ENCODE data around the gene HHAT. TPM values are rescaled to one million over a fixed set of nuclear protein-coding genes. Genes with fewer than 3 reads are reported as not detected.

HHAT gene
- polyA plus RNA-seq, 2 of the 4 experiments (the other 2 are of a cell fraction) = 3.8 to 4.5 TPM

DNA sequence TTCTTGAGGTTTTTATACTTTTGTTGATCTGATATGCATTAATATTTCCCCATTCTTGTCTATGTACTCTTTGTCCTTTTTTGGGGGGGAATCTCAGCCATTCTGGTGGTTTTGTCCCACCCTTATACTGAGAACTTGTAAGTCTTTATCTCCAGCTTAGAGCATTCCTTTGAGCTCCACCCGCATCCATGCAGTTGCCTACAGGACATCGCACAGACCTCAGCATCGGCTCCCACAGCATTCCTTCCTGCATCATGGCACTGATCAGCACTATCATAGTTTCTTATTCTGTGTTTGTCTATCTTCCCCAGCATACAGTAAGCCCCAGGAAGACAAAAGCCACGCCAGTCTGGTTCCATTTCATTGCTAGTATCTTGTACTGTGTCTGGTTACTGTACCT, 33.0 kb downstream of the HHAT start:
- Histone ChIP-seq H3K4me3 (no peak overlapping the region), H3K9me3 (no peaks in the 10 kb centered on the region), H3K4me2 (no peak overlapping the region), H3K4me1 (no peaks in the 10 kb centered on the region), H3K27ac (no peak overlapping the region)
- 69% methylated on average over 4 of the region's 4 CpGs for WGBS (ENCODE audit: missing lambda C conversion rate)
- TF ChIP-seq JUN (IDR thresholded peaks at IDR 0.05) = no peak
- TF ChIP-seq CBX2 (IDR thresholded peaks at IDR 0.05; ENCODE audit: borderline replicate concordance, low read depth) = no peak
- TF ChIP-seq RCOR1 (IDR thresholded peaks at IDR 0.05; ENCODE audit: low read depth, low read length) = no peak
- TF ChIP-seq HOXB5 (CRISPR knock-in tag; IDR thresholded peaks at IDR 0.05) = no peak
- TF ChIP-seq, protein P1, sequence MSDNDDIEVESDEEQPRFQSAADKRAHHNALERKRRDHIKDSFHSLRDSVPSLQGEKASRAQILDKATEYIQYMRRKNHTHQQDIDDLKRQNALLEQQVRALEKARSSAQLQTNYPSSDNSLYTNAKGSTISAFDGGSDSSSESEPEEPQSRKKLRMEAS (IDR thresholded peaks at IDR 0.05) = no peak
- no peak for TF ChIP-seq CHD2 (IDR thresholded peaks at IDR 0.05; ENCODE audit: low read length, partially characterized antibody)
- no peak for TF ChIP-seq JUNB (IDR thresholded peaks at IDR 0.05)
- TF ChIP-seq KDM1A (IDR thresholded peaks at IDR 0.05; ENCODE audit: low read depth) = no peak
- no peak for TF ChIP-seq POLR2AphosphoS2 (conservative IDR thresholded peaks at IDR 0.05; ENCODE audit: low read length)
- TF ChIP-seq RAD21 (conservative IDR thresholded peaks at IDR 0.05 in 1 of 2, IDR thresholded peaks at IDR 0.05 in 1 of 2) = no peak
- no peak for TF ChIP-seq FOXS1 (CRISPR knock-in tag; IDR thresholded peaks at IDR 0.05)
- no peak for TF ChIP-seq MAFK (IDR thresholded peaks at IDR 0.05; ENCODE audit: partially characterized antibody)
- CTCF ChIA-PET = interaction anchor here (0.7 to 4.2 kb wide), 16 partner anchors 8 to 1186 kb away, joined by 3 to 54 read pairs (median 5); no protein-coding TSS in a partner anchor
- DNase-seq (ENCODE audit: low read depth in 1 of 2, low spot score in 1 of 2) (no peak), FAIRE-seq (no peak), ATAC-seq (peak in 1 of 2 experiments; percentile 36; a peak in 2 of 6 replicates)
- POLR2A ChIA-PET = no interaction called here

GRCh38 chr1:210362526-210362925, 33.8 kb downstream of the HHAT start:
- DNase-seq (ENCODE audit: low read depth in 1 of 2, low spot score in 1 of 2) (no peak), FAIRE-seq (no peak), ATAC-seq (no peak)
- H3K4me2 ChIP-seq = no peak overlapping the region
- WGBS (ENCODE audit: missing lambda C conversion rate) = 77% methylated on average over 4 of the region's 4 CpGs
- no peak for TF ChIP-seq EHMT2 (IDR thresholded peaks at IDR 0.05; ENCODE audit: low read depth)
- TF ChIP-seq JUNB (IDR thresholded peaks at IDR 0.05) = no peak
- H3K4me3 ChIP-seq = no peak overlapping the region
- no peaks in the 10 kb centered on the region for H3K4me1 ChIP-seq
- ChIA-PET POLR2A (no interaction called here), CTCF (interaction anchor here (0.6 to 3.8 kb wide), 6 partner anchors 7 to 772 kb away, joined by 3 to 26 read pairs (median 4); partner anchors contain the start of gene KCNH1)
- no peaks in the 10 kb centered on the region for H3K9me3 ChIP-seq
- H3K27ac ChIP-seq = no peak overlapping the region

DNA sequence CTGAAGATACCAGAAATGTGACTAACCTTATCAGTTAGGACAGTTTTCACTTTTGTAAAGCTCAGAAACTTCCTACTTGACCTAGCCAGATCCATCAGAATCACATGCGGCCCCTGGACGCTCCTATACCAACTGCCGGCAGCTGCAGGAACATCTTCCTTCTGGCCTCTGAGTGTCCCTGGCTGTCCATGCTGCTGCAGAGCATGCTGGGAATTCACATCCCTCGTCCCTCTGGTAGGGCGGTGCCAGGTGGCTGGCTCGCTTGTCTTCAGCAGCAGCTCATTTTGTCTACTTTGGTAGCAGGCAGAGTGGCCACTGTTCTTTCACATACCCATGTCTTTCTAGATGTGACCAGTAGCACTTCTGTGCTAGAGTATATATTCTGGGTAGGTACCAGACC, 34.4 kb downstream of the HHAT start:
- DNase-seq (ENCODE audit: low read depth in 1 of 2, low spot score in 1 of 2) (no peak), ATAC-seq (no peak), FAIRE-seq (no peak)
- TF ChIP-seq KDM5A (IDR thresholded peaks at IDR 0.05) (no peak), POLR2AphosphoS2 (conservative IDR thresholded peaks at IDR 0.05; ENCODE audit: low read length) (no peak), MAFK (IDR thresholded peaks at IDR 0.05; ENCODE audit: partially characterized antibody) (no peak), BHLHE40 (IDR thresholded peaks at IDR 0.05; ENCODE audit: low read depth, low read length) (no peak), ZFP36 (IDR thresholded peaks at IDR 0.05; ENCODE audit: borderline replicate concordance, partially characterized antibody) (no peak), EP300 (IDR thresholded peaks at IDR 0.05) (no peak), HEYL (CRISPR knock-in tag; IDR thresholded peaks at IDR 0.05) (no peak), ESRRA (IDR thresholded peaks at IDR 0.05; ENCODE audit: borderline replicate concordance, low read length) (no peak), RNF2 (IDR thresholded peaks at IDR 0.05; ENCODE audit: borderline replicate concordance, low read depth) (no peak), POLR2A (IDR thresholded peaks at IDR 0.05; ENCODE audit: low read length) (no peak), EHMT2 (IDR thresholded peaks at IDR 0.05; ENCODE audit: low read depth) (no peak), FOSL2 (IDR thresholded peaks at IDR 0.05) (no peak), FOSL2 (CRISPR knock-in tag; IDR thresholded peaks at IDR 0.05) (no peak)
- TF ChIP-seq, protein P2, sequence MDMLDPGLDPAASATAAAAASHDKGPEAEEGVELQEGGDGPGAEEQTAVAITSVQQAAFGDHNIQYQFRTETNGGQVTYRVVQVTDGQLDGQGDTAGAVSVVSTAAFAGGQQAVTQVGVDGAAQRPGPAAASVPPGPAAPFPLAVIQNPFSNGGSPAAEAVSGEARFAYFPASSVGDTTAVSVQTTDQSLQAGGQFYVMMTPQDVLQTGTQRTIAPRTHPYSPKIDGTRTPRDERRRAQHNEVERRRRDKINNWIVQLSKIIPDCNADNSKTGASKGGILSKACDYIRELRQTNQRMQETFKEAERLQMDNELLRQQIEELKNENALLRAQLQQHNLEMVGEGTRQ (IDR thresholded peaks at IDR 0.05) = no peak
- TF ChIP-seq, protein P3, sequence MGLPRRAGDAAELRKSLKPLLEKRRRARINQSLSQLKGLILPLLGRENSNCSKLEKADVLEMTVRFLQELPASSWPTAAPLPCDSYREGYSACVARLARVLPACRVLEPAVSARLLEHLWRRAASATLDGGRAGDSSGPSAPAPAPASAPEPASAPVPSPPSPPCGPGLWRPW (IDR thresholded peaks at IDR 0.05) = no peak
- Histone ChIP-seq H3K4me1 (no peaks in the 10 kb centered on the region), H3K27ac (no peak overlapping the region), H3K9me3 (no peaks in the 10 kb centered on the region), H3K4me3 (no peak overlapping the region), H3K4me2 (no peak overlapping the region)
- 89% methylated on average over 6 of the region's 6 CpGs for WGBS (ENCODE audit: missing lambda C conversion rate)
- ChIA-PET CTCF (interaction anchor here (0.8 to 1.3 kb wide), 4 partner anchors 11 to 771 kb away, joined by 4 read pairs; partner anchors contain the start of gene KCNH1), POLR2A (no interaction called here)
